Activated CD8-positive, alpha-beta memory T cell treated with anti-CD3 and anti-CD28 coated beads, Interleukin-2, amount 10 ng/mL, durations not matched to agents 7 days and 5 days (primary cell): ENCODE measurements around the gene SRMS. TPM values are rescaled to one million over a fixed set of nuclear protein-coding genes. Genes with fewer than 3 reads are reported as not detected.
"Not testable (repeated sequence)": the region's sequence is repeated elsewhere in the genome, so short reads cannot be mapped to it uniquely, and the experiment has no call there.

Experiments
- ATAC-seq: fragments of 150-1000 bp; cut with Tn5 transposase; one replicate; pipeline ENCODE4 v1.10.0; 2021; ENCODE audit warnings: moderate library complexity
- CTCF ChIA-PET: fragments of 350-600 bp; sonication (Branson Sonifier 250); formaldehyde crosslinking; loops from one replicate; lab custom pipeline; 2021; ENCODE audit warnings: antibody characterized with exemption; lab: Charles Lee
- DNase-seq: peaks from one replicate; pipeline ENCODE4 v3.0.0-alpha.2; 2020
- H3K27ac Mint-ChIP-seq: one replicate; pipeline ENCODE4 v1.8.0; 2021; ENCODE audit warnings: mild to moderate bottlenecking, mixed read lengths
- H3K27me3 Mint-ChIP-seq: one replicate; pipeline ENCODE4 v1.8.0; 2021; ENCODE audit warnings: mixed read lengths
- H3K36me3 Mint-ChIP-seq: one replicate; pipeline ENCODE4 v1.8.0; 2021; ENCODE audit warnings: mild to moderate bottlenecking, mixed read lengths
- H3K4me1 Mint-ChIP-seq: one replicate; pipeline ENCODE4 v1.8.0; 2021; ENCODE audit warnings: mixed read lengths
- H3K4me3 Mint-ChIP-seq: one replicate; pipeline ENCODE4 v1.8.0; 2021; ENCODE audit warnings: mild to moderate bottlenecking, moderate library complexity, mixed read lengths
- H3K9me3 Mint-ChIP-seq: one replicate; pipeline ENCODE4 v1.8.0; 2022; ENCODE audit warnings: low read depth, mixed read lengths
- total RNA-seq, 2 experiments: library from RNA; stranded (reverse); gene quantifications; one replicate each; pipeline ENCODE4 v1.2.3, GENCODE V29; 2021

Gene SRMS
- total RNA-seq, 2 experiments from 2014 or later, result not detected

DNA sequence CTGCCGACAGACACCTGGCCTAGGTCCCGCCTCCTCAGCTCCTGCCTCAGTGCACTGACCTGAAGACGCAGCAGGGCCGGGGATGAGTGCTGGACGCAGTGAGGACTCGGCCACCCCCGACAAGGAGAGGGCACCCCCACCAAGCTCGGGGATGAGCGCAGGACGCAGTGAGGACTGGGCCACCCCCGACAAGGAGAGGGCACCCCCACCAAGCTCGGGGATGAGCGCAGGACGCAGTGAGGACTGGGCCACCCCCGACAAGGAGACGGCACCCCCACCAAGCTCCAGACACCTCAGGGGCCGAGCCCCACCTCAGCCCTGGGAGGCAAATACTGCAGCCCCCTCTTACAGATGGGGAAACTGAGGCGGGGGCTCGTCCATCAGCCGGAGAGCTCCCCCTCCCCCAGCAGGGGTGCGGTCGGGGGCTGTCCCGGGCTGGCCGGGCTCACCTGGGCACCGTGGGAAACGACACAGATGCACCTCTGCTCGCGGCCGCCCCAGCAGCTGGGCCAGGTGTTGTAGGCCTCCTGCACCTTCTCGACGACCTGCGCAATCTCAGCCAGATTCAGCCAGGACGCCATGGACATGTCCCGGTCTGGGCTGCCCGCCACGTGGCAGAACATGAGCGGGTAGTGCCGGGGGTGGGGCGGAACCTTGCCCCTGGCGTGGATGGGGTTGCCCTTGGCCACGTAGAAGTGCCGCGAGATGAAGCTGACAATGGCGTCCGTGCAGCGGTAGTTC, 19.0 kb upstream of the SRMS start:
- peaks cover 30% of the 10 kb centered on the region for H3K36me3 Mint-ChIP-seq
- H3K4me3 Mint-ChIP-seq, result no peak overlapping the region
- H3K27me3 Mint-ChIP-seq, result no peaks in the 10 kb centered on the region
- DNase-seq, result no peak
- no peak for ATAC-seq
- no peaks in the 10 kb centered on the region for H3K9me3 Mint-ChIP-seq
- CTCF ChIA-PET, result interaction anchor here (0.6 to 3.4 kb wide), 3 partner anchors 10 to 38 kb away, joined by 4 to 21 read pairs (median 4); partner anchors contain the start of gene PTK6
- peaks cover 34% of the 10 kb centered on the region for H3K4me1 Mint-ChIP-seq
- H3K27ac Mint-ChIP-seq, result no peak overlapping the region

- Mint-ChIP-seq H3K4me1 (peaks cover 34% of the 10 kb centered on the region), H3K4me3 (no peak overlapping the region), H3K27ac (no peak overlapping the region), H3K27me3 (no peaks in the 10 kb centered on the region), H3K9me3 (no peaks in the 10 kb centered on the region), H3K36me3 (peaks cover 37% of the 10 kb centered on the region)
- no peak for DNase-seq
- CTCF ChIA-PET, result interaction anchor here (0.6 to 2.1 kb wide), 2 partner anchors 28 to 38 kb away, joined by 4 read pairs; no protein-coding TSS in a partner anchor
- ATAC-seq, result no peak
These were observed 18.3 kb upstream of the SRMS start for GRCh38 chr20:63565699-63566335.

DNA sequence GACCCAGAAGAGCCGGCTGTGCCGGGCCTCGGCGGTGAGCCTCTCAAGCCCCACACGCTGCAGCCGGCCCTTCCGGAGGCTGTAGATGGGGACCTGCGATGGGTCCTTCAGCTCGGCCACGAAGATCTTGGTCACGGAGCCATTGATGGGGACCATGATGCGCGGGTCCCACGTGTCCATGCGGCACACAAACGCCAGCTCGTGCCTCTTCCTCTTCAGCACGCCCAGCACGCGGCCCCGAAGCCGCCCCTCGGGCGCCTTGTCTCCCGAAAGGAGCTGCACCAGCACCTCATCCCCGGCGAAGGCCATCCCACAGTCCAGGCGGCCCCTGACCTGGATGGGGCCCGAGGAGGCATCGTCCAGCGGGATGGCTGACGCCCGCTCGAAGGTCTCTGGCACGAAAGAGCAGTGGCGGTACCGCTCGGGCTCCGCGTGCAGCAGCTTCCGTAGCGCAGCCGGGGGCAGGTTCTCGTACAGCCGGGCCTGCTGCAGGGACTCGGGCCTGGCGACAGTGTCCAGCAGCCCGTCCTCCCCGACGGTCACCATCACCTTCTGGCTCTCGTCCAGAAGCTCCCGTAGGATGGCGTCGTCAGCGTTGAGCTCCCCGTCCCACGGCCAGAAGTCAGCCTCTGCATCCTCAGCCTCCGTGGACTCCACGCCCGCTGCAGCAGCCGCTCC, 17.6 kb upstream of the SRMS start:
- H3K36me3 Mint-ChIP-seq, result peaks cover 43% of the 10 kb centered on the region
- ATAC-seq, result no peak

GRCh38 chr20:63564036-63564810, 16.7 kb upstream of the SRMS start:
- Mint-ChIP-seq H3K9me3 (no peaks in the 10 kb centered on the region), H3K36me3 (peaks cover 45% of the 10 kb centered on the region), H3K27me3 (no peaks in the 10 kb centered on the region), H3K4me3 (no peak overlapping the region), H3K27ac (no peak overlapping the region), H3K4me1 (peaks cover 25% of the 10 kb centered on the region)
- no peak for DNase-seq
- no peak for ATAC-seq
- CTCF ChIA-PET, result interaction anchor here (2.1 kb wide), 1 partner anchor 27 kb away, joined by 4 read pairs; no protein-coding TSS in a partner anchor

More for the DNA sequence above, 17.6 kb upstream of the SRMS start:
- CTCF ChIA-PET, result interaction anchor here (2.1 kb wide), 1 partner anchor 27 kb away, joined by 4 read pairs; no protein-coding TSS in a partner anchor
- no peaks in the 10 kb centered on the region for H3K27me3 Mint-ChIP-seq
- H3K27ac Mint-ChIP-seq, result no peak overlapping the region
- H3K4me1 Mint-ChIP-seq, result peaks cover 31% of the 10 kb centered on the region
- no peak overlapping the region for H3K4me3 Mint-ChIP-seq
- no peaks in the 10 kb centered on the region for H3K9me3 Mint-ChIP-seq
- no peak for DNase-seq

- no peak overlapping the region for H3K4me3 Mint-ChIP-seq
- no peak overlapping the region for H3K27ac Mint-ChIP-seq
- no peaks in the 10 kb centered on the region for H3K27me3 Mint-ChIP-seq
- ATAC-seq (no peak), DNase-seq (no peak)
- CTCF ChIA-PET, result interaction anchor here (1.0 to 2.1 kb wide), 2 partner anchors 9 to 26 kb away, joined by 3 to 4 read pairs; no protein-coding TSS in a partner anchor
- H3K9me3 Mint-ChIP-seq, result no peaks in the 10 kb centered on the region
- peaks cover 16% of the 10 kb centered on the region for H3K4me1 Mint-ChIP-seq
- H3K36me3 Mint-ChIP-seq, result peaks cover 47% of the 10 kb centered on the region
These were observed 15.8 kb upstream of the SRMS start for GRCh38 chr20:63563225-63563935.

GRCh38 chr20:63562461-63563224, 15.1 kb upstream of the SRMS start:
- DNase-seq, result no peak
- CTCF ChIA-PET, result interaction anchor here (0.8 to 1.0 kb wide), 3 partner anchors 8 to 96 kb away, joined by 3 read pairs; partner anchors contain the start of gene RTEL1
- Mint-ChIP-seq H3K36me3 (peaks cover 45% of the 10 kb centered on the region), H3K27me3 (no peaks in the 10 kb centered on the region), H3K27ac (no peak overlapping the region), H3K9me3 (no peaks in the 10 kb centered on the region), H3K4me3 (no peak overlapping the region), H3K4me1 (peaks cover 9% of the 10 kb centered on the region)
- ATAC-seq, result no peak

DNA sequence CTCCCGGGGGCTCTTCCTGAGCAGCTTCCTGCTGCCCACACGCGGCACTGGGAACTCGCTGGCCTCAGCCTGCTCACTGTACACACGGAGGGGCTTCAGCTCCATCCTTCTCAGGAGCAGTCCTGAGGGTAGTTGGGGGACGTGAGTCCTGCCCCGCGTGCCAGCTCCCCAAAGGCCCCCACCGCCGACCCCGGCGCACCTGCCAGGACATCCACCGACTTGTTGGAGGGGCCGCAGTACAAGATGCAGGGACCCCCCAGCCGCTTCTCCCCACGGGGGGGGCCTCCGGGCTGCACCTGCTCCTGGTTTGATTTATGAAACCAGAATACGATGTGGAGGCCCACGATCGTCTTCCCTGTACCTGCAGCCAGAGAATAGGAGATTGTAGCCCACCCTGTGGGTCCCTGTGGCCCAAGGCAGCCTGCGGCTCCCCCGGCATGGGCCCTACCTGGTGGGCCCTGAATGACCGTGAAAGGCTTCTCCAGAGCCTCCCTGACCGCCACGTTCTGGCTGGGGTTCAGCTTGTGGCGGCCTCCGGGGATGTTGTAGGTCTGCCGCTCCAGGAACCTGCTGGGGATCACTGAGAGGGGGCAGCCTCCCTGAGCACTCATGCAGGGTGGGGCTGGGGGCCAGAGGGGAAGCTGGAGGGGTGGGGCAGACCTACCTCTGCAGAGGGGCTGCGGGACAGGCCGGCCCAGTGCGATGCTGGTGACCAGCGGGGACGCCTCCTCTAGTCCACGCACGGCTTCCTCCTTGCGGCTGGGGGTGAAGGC, 14.3 kb upstream of the SRMS start:
- Mint-ChIP-seq H3K4me1 (peaks cover under 1% of the 10 kb centered on the region), H3K27ac (no peak overlapping the region), H3K27me3 (no peaks in the 10 kb centered on the region), H3K36me3 (peaks cover 39% of the 10 kb centered on the region), H3K4me3 (no peak overlapping the region), H3K9me3 (no peaks in the 10 kb centered on the region)
- ATAC-seq, result no peak
- CTCF ChIA-PET, result interaction anchor here (0.8 to 1.1 kb wide), 3 partner anchors 9 to 97 kb away, joined by 3 read pairs; partner anchors contain the start of gene RTEL1
- no peak for DNase-seq

GRCh38 chr20:63560856-63561609, 13.5 kb upstream of the SRMS start:
- no peaks in the 10 kb centered on the region for H3K9me3 Mint-ChIP-seq
- H3K4me1 Mint-ChIP-seq, result no peaks in the 10 kb centered on the region
- ATAC-seq (no peak), DNase-seq (no peak)
- no peak overlapping the region for H3K27ac Mint-ChIP-seq
- no peak overlapping the region for H3K4me3 Mint-ChIP-seq
- no peaks in the 10 kb centered on the region for H3K27me3 Mint-ChIP-seq
- CTCF ChIA-PET, result interaction anchor here (1.1 kb wide), 1 partner anchor 24 kb away, joined by 3 read pairs; no protein-coding TSS in a partner anchor
- peaks cover 38% of the 10 kb centered on the region for H3K36me3 Mint-ChIP-seq

DNA sequence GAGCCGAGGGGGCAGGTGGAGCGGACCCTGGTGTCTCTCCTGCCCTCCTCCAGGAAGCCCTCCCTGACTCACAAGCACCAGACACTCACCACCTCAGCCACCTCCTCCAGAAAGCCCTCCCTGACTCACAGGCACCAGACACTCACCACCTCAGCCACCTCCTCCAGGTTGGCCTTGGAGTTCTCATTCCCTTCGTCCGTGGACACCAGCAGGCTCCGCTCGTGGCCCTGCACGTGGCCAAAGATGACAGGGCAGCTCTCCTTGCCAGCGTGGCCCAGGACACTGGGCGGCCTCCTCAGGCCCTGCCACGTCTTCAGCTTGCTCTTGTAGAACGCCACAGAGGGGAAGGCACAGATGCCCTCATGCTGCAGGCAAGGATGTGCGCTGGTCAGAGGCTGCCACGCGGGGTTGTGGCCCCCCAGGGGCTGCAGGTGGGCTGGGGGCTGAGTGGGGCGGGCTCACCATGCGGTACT, 12.8 kb upstream of the SRMS start:
- H3K27ac Mint-ChIP-seq, result no peak overlapping the region

DNA sequence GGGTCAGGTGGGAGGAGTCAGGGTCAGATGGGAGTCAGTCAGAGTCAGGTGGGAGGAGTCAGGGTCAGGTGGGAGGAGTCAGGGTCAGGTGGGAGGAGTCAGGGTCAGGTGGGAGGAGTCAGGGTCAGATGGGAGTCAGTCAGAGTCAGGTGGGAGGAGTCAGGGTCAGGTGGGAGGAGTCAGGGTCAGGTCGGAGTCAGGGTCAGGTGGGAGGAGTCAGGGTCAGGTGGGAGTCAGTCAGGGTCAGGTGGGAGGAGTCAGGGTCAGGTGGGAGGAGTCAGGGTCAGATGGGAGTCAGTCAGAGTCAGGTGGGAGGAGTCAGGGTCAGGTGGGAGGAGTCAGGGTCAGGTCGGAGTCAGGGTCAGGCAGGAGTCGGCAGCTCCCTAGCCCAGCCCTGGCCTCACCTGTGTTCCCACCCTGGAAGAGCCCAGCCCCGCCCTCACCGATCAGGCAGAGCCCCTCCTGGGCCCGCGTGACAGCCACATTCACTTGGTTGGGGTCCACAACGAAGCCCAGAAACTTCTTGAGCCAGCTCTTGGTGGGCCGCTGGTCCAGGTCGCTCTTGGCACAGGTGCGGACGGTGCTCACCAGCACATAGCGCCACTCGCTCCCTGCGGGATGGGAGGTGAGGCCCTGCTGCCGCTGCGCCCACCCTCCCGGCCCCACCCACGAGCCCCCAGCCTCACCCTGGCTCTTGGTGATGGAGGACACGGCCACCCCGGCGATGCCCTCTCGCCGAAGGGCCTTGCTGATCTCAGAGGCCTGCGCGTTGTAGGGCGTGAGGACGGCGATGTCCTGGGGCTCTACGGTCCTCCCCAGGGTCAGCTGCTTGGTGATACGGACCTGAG, 12.2 kb upstream of the SRMS start:
- H3K36me3 Mint-ChIP-seq, result peaks cover 30% of the 10 kb centered on the region
- DNase-seq, H3K9me3 Mint-ChIP-seq, H3K27me3 Mint-ChIP-seq, H3K27ac Mint-ChIP-seq, H3K4me3 Mint-ChIP-seq, ATAC-seq, CTCF ChIA-PET, H3K4me1 Mint-ChIP-seq: not testable (repeated sequence)

More for the DNA sequence above, 12.8 kb upstream of the SRMS start:
- DNase-seq (no peak), ATAC-seq (no peak)
- Mint-ChIP-seq H3K4me3 (no peak overlapping the region), H3K36me3 (peaks cover 31% of the 10 kb centered on the region), H3K27me3 (no peaks in the 10 kb centered on the region), H3K4me1 (no peaks in the 10 kb centered on the region), H3K9me3 (no peaks in the 10 kb centered on the region)
- CTCF ChIA-PET, result no interaction called here
